Esophagus (tissue), 2 donors: Measurements from ENCODE around the gene TBCA. TPM values are rescaled to one million over a fixed set of nuclear protein-coding genes. Genes with fewer than 3 reads are reported as not detected.
A peak's percentile ranks its signal among the peaks of the same experiment; 100 is the strongest.

Experiments
- H3K27ac ChIP-seq, 2 donors: one replicate each; pipeline ENCODE4 v1.5.1; 2013; ENCODE audit warnings: low read depth in 2 of 2, mild to moderate bottlenecking in 2 of 2, inconsistent platforms in 1 of 2, low read length in 1 of 2, moderate library complexity in 1 of 2
- H3K27me3 ChIP-seq, 2 donors: one replicate each; pipeline ENCODE4 v1.6.1; 2013; ENCODE audit warnings: low read length in 2 of 2, control low read depth in 1 of 2, mild to moderate bottlenecking in 1 of 2; ENCODE audit not compliant: insufficient read depth in 2 of 2, control insufficient read depth in 1 of 2
- H3K36me3 ChIP-seq, 2 donors: one replicate each; pipeline ENCODE4 v1.6.1; 2013; ENCODE audit warnings: low read length in 1 of 2; ENCODE audit not compliant: control insufficient read depth in 2 of 2, insufficient read depth in 2 of 2
- H3K4me1 ChIP-seq, 2 donors: one replicate each; pipeline ENCODE4 v1.6.1; 2013; ENCODE audit warnings: low read length in 1 of 2; ENCODE audit not compliant: control insufficient read depth in 2 of 2, insufficient read depth in 2 of 2
- H3K4me3 ChIP-seq, 2 donors: one replicate each; pipeline ENCODE4 v1.5.1; 2013; ENCODE audit warnings: low read length in 2 of 2, mild to moderate bottlenecking in 2 of 2, low read depth in 1 of 2, moderate library complexity in 1 of 2
- H3K9me3 ChIP-seq, 2 donors: one replicate each; pipeline ENCODE4 v1.6.1; 2013; ENCODE audit warnings: mild to moderate bottlenecking in 2 of 2, low read depth in 1 of 2, low read length in 1 of 2, moderate library complexity in 1 of 2; ENCODE audit not compliant: control insufficient read depth in 2 of 2, insufficient read depth in 1 of 2
- WGBS, 2 donors: extraction: QIAGEN DNeasy Blood & Tissue Kit; methylation state at CpG; one replicate each; pipeline ENCODE4 v1.1.7; 2013; 5-methylcytosine and 5-hydroxymethylcytosine counted together
- polyA plus RNA-seq, 2 donors: library from polyadenylated mRNA; stranded (reverse); fragments of 200-250 nt; gene quantifications; one replicate each; pipeline ENCODE4 v1.2.3, GENCODE V29; 2013
- donor health status: healthy with polysubstance abuse.
- donor health status: Bipolar disorder and iron deficiency.

The TBCA gene, protein sequence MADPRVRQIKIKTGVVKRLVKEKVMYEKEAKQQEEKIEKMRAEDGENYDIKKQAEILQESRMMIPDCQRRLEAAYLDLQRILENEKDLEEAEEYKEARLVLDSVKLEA
- polyA plus RNA-seq, result 100 to 1,000 TPM; 174 to 176 TPM

DNA sequence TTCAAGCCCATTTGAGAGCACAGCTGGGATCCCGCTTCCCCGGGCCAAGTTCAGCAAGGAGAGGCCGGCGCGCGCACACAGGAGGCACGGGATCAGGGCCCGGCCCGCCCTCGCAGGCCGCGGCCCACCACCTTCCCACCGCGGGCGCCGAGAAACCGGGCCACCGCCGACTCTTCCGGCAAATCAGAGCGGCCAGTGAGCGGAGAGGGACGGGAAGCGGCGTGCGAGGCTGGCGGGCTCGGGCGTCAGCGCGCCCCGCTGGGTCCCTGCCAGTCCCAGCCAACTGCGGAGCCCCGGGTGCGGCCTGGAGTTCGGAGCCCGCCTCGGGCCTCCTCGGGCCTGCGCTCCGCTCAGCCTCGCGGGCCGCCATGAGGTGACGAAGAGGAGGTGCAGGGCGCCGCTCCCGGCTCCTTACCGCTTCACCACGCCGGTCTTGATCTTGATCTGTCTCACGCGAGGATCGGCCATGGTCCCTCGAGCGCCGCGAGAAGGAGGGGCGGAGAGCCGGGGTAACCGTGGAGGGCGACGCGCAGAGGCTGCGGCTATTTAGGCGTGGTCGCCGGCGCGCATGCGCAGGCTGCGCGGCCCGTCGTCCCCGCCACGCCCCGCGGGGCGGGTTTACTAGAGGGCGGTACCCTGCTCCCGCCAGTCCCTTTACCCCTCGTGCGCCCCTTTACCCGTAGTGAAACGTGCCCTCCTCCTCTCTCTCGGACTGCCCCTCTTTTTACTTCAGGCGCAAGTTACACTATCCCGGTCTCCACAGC is at the start of gene TBCA:
Gene TBCA, minus strand, starts transcription at position 550 of the 764 bp plus-strand sequence. Its CDS starts 82 bp downstream, at position 468.
- Histone ChIP-seq H3K36me3 (no peaks in the 10 kb centered on the region), H3K9me3 (no peaks in the 10 kb centered on the region), H3K4me3 (peak within 1 kb of the TSS; percentile 74 to 78), H3K27ac (peak within 1 kb of the TSS; percentile 98 to 99), H3K27me3 (no peaks in the 10 kb centered on the region), H3K4me1 (peaks cover 0 to 2% of the 10 kb centered on the region in 2 donors)
- 0% methylated on average over 71 to 89 of the region's 89 CpGs for WGBS, 2 donors

DNA sequence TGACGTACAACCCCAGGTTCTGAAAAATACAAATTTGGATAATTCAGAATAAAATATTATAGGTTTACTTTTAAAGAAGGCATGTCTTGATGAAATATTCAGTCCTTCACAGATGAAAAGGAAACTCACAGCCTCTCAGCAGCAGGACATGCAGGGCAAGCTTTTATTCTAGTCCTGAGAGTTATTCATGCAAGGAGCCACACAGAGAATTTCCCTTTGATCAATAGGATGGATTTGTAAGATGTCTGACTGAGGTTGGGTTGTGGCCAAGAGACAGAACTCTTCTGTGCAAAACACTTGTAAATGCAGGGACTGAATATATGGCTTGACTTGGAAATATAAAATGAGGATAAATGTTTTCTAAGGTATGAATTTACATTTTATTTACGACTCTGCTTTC is 48.8 kb upstream of the TBCA start:
- no peaks in the 10 kb centered on the region for H3K27me3 ChIP-seq
- no peak overlapping the region for H3K27ac ChIP-seq
- no peaks in the 10 kb centered on the region for H3K9me3 ChIP-seq
- H3K4me3 ChIP-seq, result no peak overlapping the region
- no peaks in the 10 kb centered on the region for H3K36me3 ChIP-seq
- no peaks in the 10 kb centered on the region for H3K4me1 ChIP-seq
- 82 to 89% methylated on average over 2 of the region's 2 CpGs for WGBS, 2 donors

DNA sequence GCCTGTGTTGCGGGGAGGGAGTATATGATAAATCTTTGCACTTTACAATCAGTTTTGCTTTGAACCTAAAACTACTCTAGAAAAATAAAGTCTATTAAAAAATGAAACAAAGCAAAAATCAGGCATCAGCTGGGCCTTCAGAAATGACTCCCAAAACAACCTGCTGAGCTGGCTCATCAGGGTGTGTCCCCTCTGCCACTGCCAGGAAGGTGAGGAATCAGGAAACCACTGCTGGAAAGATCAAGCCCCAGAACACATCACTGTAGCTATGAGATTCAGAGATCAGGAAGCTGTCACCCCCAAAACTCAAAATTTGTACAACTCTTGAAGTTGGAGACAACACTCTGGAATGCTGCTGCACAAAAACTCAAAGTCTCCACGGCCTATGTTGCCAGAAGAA is 40.5 kb upstream of the TBCA start:
- no peak overlapping the region for H3K4me3 ChIP-seq
- H3K9me3 ChIP-seq, result no peaks in the 10 kb centered on the region
- no peak overlapping the region for H3K27ac ChIP-seq
- 31 to 36% methylated on average over 2 of the region's 2 CpGs for WGBS, 2 donors
- H3K4me1 ChIP-seq, result no peaks in the 10 kb centered on the region
- H3K27me3 ChIP-seq, result no peaks in the 10 kb centered on the region
- H3K36me3 ChIP-seq, result no peaks in the 10 kb centered on the region

DNA sequence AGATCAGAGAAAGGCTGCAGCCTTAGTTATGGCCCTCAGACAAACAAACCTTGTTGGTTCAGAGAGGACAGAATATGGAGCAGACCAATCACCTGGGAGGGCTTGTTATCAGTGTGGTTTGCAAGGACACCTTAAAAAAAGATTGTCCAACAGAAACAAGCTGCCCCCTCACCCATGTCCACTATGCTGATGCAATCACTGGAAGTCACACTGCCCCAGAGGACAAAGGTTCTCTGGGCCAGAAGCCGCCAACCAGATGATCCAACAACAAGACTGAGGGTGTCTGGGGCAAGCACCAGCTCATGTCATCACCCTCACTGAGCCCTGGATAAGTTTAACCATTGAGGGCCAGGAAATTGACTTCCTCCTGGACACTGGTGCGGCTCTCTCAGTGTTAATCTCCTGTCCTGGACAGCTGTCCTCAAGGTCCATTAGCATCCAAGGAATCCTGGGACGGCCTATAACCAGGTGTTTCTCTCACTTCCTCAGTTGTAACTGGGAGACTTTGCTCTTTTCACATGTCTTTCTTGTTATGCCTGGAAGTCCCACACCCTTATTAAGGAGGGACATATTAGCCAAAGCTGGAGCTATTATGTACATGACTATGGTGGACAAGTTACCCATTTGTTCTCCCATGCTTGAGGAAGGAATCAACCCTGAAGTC is 36.9 kb upstream of the TBCA start:
- no peak overlapping the region for H3K4me3 ChIP-seq
- H3K27me3 ChIP-seq, result no peaks in the 10 kb centered on the region
- no peaks in the 10 kb centered on the region for H3K9me3 ChIP-seq
- no peaks in the 10 kb centered on the region for H3K4me1 ChIP-seq
- H3K36me3 ChIP-seq, result no peaks in the 10 kb centered on the region
- H3K27ac ChIP-seq, result no peak overlapping the region
- WGBS, 2 donors, result 83 to 88% methylated on average over 3 of the region's 3 CpGs

DNA sequence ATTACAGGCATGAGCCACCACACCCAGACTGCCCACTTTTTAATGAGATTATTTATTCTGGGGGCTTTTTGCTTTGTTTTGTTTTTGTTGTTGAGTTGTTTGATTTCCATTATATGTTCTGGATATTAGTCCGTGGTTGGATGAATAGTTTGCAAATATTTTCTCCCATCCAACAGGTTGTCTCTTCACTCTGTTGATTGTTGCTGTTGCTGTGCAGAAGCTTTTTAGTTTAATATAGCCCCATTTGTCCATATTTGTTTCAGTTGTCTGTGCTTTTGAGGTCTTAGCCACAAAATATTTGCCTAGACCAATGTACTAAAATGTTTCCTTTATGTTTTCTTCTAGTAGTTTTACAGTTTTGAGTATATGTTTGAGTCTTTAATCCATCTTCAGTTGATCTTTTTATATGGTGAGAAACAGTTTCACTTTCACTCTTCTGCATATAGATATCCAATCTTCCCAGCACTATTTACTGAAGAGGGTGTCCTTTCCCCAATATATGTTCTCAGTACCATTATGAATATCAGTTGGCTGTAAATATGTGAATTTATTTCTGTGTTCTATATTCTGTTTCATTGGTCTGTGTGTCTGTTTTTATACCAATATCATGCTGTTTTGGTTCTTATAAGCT is 30.2 kb upstream of the TBCA start:
- Histone ChIP-seq H3K9me3 (no peaks in the 10 kb centered on the region), H3K4me3 (no peak overlapping the region), H3K27ac (no peak overlapping the region), H3K4me1 (no peaks in the 10 kb centered on the region), H3K36me3 (no peaks in the 10 kb centered on the region), H3K27me3 (no peaks in the 10 kb centered on the region)
- 2 to 33% methylated on average over 1 of the region's 1 CpG for WGBS, 2 donors

DNA sequence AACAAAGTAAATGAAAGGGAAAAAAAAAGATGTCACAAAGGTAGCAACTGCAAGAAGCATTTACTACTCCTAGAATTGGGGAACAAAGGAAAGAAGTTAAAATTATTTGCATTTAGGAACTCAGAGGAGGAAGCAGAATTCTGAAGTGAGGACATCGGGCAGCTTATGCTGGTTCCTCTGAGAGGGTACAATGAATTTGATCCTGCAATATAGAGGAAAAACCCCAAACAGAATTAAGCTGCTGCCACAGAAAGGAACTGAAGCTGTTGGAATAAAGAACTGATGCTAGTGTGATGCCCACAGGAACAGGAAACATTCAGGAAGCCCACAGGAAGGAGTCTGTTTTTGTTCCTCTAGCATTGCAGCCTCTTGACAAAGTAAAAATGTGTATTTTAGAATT is 22.3 kb upstream of the TBCA start:
- Histone ChIP-seq H3K27me3 (no peaks in the 10 kb centered on the region), H3K4me1 (no peaks in the 10 kb centered on the region), H3K9me3 (no peaks in the 10 kb centered on the region), H3K27ac (no peak overlapping the region), H3K36me3 (no peaks in the 10 kb centered on the region), H3K4me3 (no peak overlapping the region)
- 65% methylated on average over 1 of the region's 1 CpG for WGBS, 2 donors

DNA sequence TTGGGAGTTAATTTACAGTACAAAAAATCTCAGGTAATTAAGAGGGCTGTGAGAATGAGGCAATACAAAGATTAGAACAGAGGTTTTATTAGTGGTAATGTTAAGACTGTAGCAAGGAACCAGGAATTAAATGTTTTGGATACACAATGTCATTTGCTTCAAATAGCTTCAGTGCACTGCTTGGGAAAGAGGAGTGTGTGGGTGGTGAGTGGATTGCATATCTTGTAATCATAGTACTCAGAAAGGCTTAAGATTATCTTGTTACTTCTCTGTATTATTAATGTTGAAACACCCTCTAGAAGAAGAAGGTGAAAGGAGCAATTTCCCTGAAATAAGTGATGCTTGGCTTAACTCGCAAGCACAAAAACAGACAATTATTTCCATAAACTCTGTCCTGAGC is 21.0 kb upstream of the TBCA start:
- WGBS, 2 donors, result 94 to 95% methylated on average over 1 of the region's 1 CpG
- Histone ChIP-seq H3K36me3 (no peaks in the 10 kb centered on the region), H3K27ac (no peak overlapping the region), H3K9me3 (no peaks in the 10 kb centered on the region), H3K4me3 (no peak overlapping the region), H3K27me3 (no peaks in the 10 kb centered on the region), H3K4me1 (no peaks in the 10 kb centered on the region)

DNA sequence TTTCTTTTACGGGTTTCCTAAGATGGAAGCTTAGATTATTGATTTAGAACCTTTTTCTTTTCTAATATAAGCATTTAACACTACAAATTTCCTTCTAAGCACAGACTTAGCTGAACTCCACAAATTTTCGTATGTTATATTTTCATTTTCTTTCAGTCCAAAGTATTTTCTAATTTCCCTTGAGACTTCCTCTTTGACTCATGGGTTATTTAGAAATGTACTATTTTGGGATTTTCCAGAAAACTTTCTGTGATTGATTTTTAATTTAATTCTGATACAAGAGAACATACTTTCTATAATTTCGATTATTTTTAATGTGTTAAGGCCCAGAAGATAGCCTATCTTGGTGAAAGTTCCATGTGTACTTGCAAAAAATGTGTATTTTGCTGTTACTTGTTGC is 19.7 kb upstream of the TBCA start:
- WGBS, 2 donors, result 73 to 82% methylated on average over 3 of the region's 3 CpGs
- no peaks in the 10 kb centered on the region for H3K27me3 ChIP-seq
- H3K4me3 ChIP-seq, result no peak overlapping the region
- no peak overlapping the region for H3K27ac ChIP-seq
- no peaks in the 10 kb centered on the region for H3K4me1 ChIP-seq
- H3K36me3 ChIP-seq, result no peaks in the 10 kb centered on the region
- no peaks in the 10 kb centered on the region for H3K9me3 ChIP-seq

DNA sequence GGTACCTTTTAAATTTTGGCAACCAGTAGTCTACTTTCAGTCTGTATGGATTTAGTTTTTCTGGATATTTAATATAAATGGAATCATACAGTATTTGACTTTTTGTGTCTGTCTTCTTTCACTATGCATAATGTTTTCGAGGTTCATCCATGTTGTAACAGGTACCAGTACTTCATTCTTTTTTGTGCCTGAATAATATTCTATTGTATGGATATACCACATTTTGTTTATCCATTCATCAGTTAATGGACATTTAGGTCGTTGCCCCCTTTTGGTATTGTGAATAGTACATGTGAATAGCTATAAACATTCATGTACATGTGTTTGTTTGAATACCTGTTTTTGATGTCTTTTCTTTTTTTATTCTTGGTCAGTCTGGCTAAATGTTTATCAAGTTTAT is 19.1 kb upstream of the TBCA start:
- Histone ChIP-seq H3K4me3 (no peak overlapping the region), H3K4me1 (no peaks in the 10 kb centered on the region), H3K36me3 (no peaks in the 10 kb centered on the region), H3K27me3 (no peaks in the 10 kb centered on the region), H3K27ac (no peak overlapping the region), H3K9me3 (no peaks in the 10 kb centered on the region)
- WGBS, 2 donors, result 61 to 77% methylated on average over 2 of the region's 2 CpGs
